GM12872 (cell line): ENCODE data around the gene LDLRAD4.

Source experiments
- CTCF ChIP-seq: IDR thresholded peaks from 3 replicates; pipeline ENCODE4 v1.5.1; 2011; ENCODE audit warnings: low read depth, mild to moderate bottlenecking, low read length, moderate library complexity; ENCODE audit not compliant: insufficient read depth

Gene LDLRAD4

DNA sequence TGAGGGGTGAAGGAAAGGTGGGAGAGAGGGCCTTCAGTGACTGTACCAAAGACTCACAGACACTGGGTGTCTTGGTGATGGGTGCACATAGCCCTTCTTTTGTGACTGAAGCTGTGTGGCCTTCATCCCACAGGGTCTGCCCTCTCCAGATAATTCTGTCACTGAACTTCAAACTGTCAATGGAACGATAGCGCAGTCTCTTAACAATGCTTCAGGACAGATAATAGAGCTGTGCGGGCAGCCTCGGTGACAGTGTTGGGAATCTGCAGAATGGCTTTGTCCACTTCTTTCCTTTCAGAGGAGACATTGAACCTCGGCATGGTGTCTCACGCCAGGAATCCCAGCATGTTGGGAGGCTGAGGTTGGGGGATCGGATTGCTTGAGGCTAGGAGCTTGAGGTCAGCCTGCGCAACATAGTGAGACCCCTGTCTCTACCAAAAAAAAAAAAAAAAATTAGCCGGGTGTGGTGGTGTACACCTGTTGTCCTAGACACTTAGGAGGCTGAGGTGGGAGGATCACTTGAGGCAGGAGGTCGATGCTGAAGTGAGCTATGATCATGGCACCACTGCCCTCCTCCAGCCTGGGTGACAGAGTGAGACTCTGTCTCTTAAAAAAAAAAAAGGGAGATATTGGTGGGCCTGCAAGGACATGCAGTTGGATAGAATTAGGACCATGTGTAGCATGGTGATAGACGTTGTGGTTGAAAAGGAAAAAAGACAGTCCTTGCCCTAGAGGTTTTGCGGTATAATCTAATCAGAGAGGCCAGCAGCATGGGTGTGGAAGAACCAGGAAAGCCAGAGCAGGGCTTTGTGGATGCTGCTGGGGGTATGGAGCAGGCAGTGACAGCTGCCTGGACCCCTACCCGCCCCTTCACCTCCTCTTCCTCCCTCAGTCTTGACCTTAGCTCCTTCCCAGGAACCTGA, 91.4 kb downstream of the LDLRAD4 start:
- TF ChIP-seq CTCF = no peak

DNA sequence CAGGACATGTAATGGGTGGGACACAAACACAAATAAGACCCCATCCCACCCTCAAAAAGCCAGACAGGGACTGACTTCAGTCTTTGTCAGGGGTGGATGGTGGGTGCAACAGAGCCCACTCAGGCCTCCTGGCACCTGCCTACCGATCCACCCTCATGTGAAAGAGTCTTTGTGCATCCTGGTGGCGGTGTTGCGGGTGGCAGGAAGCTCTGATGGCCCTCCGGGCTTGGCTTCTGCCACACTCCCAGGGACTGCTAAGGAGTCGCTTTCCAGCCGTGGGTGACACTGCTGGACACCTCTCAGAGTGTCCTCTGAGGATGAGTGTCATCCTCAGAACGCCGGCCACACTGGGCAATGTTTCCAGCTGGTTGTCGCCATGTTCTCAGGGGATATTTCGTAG, 92.6 kb downstream of the LDLRAD4 start:
- TF ChIP-seq CTCF = no peak

DNA sequence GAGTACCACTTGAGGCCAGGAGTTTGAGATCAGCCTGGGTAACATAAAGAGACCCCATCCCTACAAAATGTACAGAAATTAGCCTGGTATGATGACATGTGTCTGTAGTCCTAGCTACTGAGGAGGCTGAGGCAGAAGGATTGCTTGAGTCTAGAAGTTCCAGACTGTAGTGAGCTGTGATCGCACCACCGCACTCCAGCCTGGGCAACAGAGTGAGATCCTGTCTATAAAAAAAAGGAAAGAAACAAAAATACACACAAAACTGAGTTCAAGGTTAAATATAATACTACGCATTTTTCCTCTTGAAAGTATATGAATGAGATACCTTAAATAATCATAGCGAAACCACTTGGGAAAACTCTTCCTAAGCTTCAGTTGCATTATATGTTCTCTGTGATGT, 94.0 kb downstream of the LDLRAD4 start:
- TF ChIP-seq CTCF = no peak

DNA sequence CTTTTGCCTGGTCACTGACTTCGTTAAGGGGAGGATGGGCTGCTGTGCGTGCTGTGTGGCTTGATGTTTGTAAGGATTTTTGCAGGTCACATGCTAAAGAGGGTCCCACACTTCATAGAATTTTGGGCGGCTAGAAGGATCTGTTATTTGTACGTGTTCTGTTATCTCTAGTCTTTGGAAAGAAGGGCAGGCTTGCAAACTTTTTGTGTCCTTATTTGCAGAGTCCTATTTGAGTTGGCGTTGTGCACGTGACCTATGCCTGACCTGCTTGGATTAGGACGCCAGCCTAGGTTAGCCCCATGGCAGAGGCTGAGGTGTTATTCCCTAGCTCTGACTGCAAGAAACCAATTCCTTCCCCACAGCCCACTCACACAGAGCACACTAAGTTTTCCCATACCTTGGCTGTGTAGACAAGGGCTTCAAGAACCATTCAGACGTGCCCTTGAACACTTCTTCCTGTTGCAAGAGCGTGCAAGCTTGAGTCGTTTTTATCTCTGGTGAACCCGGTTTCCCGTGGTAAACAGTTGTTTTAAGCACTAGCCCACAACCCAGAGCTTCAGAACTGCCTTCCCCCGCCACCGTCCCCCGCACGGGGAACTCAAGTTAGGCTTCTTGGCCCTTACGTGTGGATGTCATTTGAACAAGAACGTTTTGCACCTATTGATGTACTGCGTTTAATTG, 94.6 kb downstream of the LDLRAD4 start:
- TF ChIP-seq CTCF = no peak

DNA sequence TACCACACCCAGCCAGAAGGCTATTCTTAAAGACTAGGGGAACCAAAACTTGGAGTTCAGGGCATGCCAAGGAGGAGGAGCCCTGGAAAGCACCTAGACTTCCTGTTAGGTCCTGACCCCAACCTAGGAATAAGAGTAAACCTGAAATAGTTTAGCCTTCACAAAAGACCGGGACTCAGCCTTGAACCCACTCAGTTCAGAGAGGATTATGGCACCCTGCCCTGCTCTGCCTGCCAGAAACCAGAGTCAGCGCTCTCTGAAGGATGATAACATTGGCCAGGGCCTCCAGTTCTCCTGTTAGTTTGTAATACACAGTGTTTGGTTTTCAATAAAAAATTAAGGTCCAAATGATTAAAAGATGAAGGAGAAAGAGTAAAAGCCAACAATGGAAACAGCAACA, 96.4 kb downstream of the LDLRAD4 start:
- no peak for TF ChIP-seq CTCF

DNA sequence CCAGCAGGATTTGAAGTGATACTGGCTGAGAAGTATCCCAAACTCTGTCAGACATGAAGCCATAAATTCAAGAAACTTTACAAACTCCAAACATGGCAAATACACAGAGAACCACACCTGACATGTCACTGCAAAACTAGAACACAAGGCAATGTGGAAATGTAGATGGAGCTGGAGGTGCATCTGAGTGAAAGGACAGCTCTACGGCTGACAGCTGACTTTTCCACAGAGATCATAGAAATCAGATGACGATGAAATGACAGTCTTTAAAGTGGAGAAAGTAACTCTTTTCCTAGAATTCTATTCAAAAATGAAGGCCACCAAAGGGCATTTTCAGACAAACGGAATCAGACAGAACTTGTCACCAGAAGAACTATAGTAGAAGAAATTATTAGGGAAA, 97.5 kb downstream of the LDLRAD4 start:
- no peak for TF ChIP-seq CTCF

GRCh38 chr18:13317801-13318200, 99.2 kb downstream of the LDLRAD4 start:
- no peak for TF ChIP-seq CTCF
